ENCODE data around the gene NYAP1. TPM values are rescaled to one million over a fixed set of nuclear protein-coding genes. Genes with fewer than 3 reads are reported as not detected.
"Not testable (repeated sequence)": the region's sequence is repeated elsewhere in the genome, so short reads cannot be mapped to it uniquely, and the experiment has no call there.

Gene NYAP1
- total RNA-seq, result not detected

- Mint-ChIP-seq H3K27me3 (no peaks in the 10 kb centered on the region), H3K4me1 (ENCODE audit: low read depth in 2 of 2) (peaks cover 4 to 10% of the 10 kb centered on the region in 2 donors), H3K36me3 (peaks cover 3% of the 10 kb centered on the region), H3K9me3 (no peaks in the 10 kb centered on the region), H3K27ac (peak within 1 kb of the TSS in 1 of 2 donors; percentile 1), H3K4me3 (peak within 1 kb of the TSS; percentile 87)
- DNase-seq (ENCODE audit: low spot score) (no peak), ATAC-seq (peak; percentile 17 to 19)
These were observed at the start of gene NYAP1 for GRCh38 chr7:100483722-100484672. NYAP1 (plus strand) TSS chr7:100483927; CDS start chr7:100485312, 1,385 bp downstream.

DNA sequence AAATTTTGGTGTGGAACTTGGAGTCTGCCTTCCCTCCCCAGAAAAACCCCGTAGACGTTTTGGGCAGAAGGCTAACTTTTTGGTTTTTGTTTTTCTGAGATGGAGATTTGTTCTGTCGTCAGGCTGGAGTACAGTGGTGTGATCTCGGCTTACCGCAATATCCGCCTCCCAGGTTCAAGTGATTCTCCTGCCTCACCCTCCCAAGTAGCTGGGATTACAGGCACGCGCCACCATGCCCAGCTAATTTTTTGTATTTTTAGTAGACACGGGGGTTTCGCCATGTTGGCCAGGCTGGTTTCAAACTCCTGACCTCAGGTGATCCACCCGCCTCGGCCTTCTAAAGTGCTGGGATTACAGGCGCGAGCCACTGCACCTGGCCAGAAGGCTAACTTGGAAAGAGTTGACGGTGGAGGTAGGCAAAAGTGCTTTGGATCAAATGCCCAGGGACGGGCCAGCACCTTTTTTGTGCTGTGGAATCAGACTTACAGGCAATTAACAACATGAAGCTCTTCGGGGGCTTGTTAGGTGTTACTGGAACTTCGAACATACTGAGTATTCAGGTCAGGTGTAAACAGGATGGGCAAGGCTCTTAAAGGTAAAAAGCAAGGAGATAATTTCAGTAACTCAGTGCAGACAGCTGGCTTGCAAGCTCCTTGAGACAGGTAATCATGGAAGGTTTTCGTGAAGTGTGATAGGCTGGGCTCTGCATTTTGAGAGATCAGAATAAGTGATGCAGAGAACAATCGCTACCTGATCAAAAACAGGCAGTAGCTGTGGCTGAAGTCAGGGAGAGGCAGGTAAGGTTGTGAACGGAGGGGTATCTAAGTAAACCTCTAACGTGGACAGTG is 49.2 kb upstream of the NYAP1 start:
- peaks cover 34 to 39% of the 10 kb centered on the region in 2 donors for H3K4me1 Mint-ChIP-seq (ENCODE audit: low read depth in 2 of 2)

DNA sequence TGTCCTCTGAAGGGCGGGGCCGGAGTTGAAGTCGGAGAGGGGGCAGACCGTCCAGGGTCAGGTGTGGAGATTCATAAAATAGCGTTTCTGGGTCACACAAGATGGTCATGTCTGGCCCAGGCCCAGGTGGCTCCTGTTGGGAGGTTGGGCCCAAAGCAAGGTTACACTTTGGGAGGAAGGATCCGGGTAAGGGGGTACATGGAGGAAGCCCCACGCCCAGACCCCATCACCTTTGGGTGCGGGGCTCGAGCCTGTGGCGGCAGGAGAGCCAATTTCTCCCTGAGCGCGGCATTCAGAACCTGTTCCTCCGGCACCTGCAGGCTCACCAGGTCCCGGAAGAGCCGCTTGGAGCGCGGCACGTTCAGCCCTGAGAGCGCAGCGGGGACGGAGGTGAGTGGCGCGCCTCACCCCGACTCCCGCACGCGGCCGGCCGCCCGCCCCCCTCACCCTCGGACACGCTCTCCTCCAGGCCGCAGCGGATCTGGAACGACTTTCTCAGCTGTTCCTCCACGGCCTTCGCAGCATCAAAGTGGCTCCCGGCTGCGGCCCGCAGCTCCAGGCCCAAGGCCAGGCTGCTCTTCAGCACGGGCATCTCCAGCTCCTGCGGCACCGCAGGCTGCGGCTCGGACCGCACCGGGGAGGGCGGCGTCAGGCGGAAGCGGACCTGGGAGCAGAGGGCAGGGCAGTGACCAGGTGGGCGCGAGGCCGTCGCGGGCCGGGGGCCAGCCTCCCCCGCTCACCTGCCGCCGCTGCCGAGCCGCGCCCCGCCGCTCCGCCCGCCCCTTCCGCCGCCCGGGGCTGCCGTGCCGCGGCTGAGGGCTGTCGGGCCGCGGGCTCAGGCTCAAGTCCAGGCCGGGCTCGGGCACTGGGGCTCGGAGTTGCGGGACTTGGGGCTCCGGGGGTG is 48.1 kb upstream of the NYAP1 start:
- H3K27ac Mint-ChIP-seq, result peak overlapping the region; percentile 89 to 91
- peaks cover 29 to 36% of the 10 kb centered on the region in 2 donors for H3K4me1 Mint-ChIP-seq (ENCODE audit: low read depth in 2 of 2)
- no peaks in the 10 kb centered on the region for H3K9me3 Mint-ChIP-seq
- ATAC-seq, result peak; percentile 57 to 59
- no peaks in the 10 kb centered on the region for H3K27me3 Mint-ChIP-seq
- peak overlapping the region; percentile 97 for H3K4me3 Mint-ChIP-seq
- DNase-seq (ENCODE audit: low spot score), result no peak
- H3K36me3 Mint-ChIP-seq, result peaks cover 14% of the 10 kb centered on the region

More for the DNA sequence above, 49.2 kb upstream of the NYAP1 start:
- no peak for ATAC-seq
- H3K27ac Mint-ChIP-seq, result peak overlapping the region; percentile 87 to 91
- peak overlapping the region; percentile 97 for H3K4me3 Mint-ChIP-seq
- no peak for DNase-seq (ENCODE audit: low spot score)
- peaks cover 15% of the 10 kb centered on the region for H3K36me3 Mint-ChIP-seq
- no peaks in the 10 kb centered on the region for H3K9me3 Mint-ChIP-seq
- H3K27me3 Mint-ChIP-seq, result no peaks in the 10 kb centered on the region

DNA sequence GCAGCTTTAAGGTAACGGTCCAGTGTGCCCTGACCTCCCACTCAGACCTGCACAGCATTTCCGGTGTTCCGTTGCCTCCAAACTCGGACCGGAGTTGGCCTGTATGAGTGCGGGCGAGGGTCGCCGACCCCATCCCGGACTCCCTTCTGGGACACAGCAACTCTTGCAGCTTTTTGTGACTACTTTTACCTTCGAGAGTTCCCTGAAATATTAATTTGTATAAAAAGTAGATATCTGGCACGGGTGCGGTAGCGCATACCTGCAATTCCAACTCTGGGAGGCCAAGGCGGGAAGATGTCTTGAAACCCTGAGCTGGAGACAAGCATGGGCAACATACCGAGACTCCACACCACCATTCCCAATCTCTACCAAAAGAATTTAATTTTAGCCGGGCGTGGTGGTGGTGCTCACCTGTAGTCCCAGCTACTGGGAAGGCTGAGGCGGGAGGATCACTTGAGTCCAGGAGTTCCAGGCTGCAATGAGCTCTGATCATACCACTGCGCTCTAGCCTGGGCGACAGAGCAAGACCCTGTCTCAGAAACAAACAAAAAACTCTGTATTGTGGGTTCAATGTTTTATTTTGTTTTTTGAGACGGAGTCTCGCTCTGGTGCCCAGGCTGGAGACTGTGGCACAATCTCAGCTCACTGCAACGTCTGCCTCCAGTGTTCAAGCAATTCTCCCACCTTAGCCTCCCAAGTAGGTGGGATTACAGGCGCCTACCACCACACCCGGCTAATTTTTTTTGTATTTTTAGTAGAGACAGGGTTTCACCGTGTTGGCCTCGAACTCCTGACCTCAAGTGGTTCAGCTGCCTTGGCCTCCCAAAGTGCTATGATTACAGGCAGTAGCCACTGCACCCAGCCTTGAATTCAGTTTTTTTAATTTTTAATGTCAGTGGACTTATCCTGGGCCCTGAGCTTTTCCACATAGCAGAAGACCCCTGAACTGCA is 46.3 kb upstream of the NYAP1 start:
- Mint-ChIP-seq H3K27ac (no peak overlapping the region), H3K27me3 (no peaks in the 10 kb centered on the region), H3K4me3 (peak overlapping the region; percentile 3), H3K36me3 (peaks cover 11% of the 10 kb centered on the region), H3K4me1 (ENCODE audit: low read depth in 2 of 2) (peaks cover 17 to 24% of the 10 kb centered on the region in 2 donors), H3K9me3 (no peaks in the 10 kb centered on the region)
- ATAC-seq (no peak), DNase-seq (ENCODE audit: low spot score) (no peak)

GRCh38 chr7:100438172-100438571 is 45.6 kb upstream of the NYAP1 start:
- Mint-ChIP-seq H3K27ac (no peak overlapping the region), H3K4me3 (peak overlapping the region; percentile 20), H3K36me3 (peaks cover 9% of the 10 kb centered on the region)

DNA sequence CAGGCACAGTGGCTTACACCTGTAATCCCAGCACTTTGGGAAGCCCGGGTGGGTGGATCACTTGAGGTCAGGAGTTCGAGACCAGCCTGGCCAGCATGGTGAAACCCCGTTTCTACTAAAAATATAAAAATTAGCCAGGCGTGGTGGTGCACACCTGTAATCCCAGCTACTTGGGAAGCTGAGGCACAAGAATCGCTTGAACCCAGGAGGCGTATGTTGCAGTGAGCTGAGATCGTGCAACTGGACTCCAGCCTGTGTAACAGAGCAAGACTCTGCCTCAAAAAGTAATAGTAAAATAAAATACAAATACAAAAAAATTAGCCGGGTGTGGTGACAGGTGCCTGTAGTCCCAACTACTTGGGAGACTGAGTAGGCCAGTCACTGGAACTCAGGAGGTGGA is 45.0 kb upstream of the NYAP1 start:
- not testable (repeated sequence) for H3K36me3 Mint-ChIP-seq; ATAC-seq; H3K9me3 Mint-ChIP-seq; DNase-seq (ENCODE audit: low spot score); H3K4me3 Mint-ChIP-seq; H3K27me3 Mint-ChIP-seq; H3K27ac Mint-ChIP-seq
- peaks cover 12 to 16% of the 10 kb centered on the region in 2 donors for H3K4me1 Mint-ChIP-seq (ENCODE audit: low read depth in 2 of 2)

More at GRCh38 chr7:100438172-100438571, 45.6 kb upstream of the NYAP1 start:
- DNase-seq (ENCODE audit: low spot score), result no peak
- ATAC-seq, result no peak
- Mint-ChIP-seq H3K27me3 (no peaks in the 10 kb centered on the region), H3K4me1 (ENCODE audit: low read depth in 2 of 2) (peaks cover 14 to 20% of the 10 kb centered on the region in 2 donors), H3K9me3 (no peaks in the 10 kb centered on the region)

- not testable (repeated sequence) for H3K4me3 Mint-ChIP-seq; H3K36me3 Mint-ChIP-seq; H3K27ac Mint-ChIP-seq; H3K27me3 Mint-ChIP-seq; ATAC-seq; DNase-seq (ENCODE audit: low spot score); H3K9me3 Mint-ChIP-seq
- H3K4me1 Mint-ChIP-seq (ENCODE audit: low read depth in 2 of 2), result peaks cover 10 to 11% of the 10 kb centered on the region in 2 donors
These were observed 44.5 kb upstream of the NYAP1 start for GRCh38 chr7:100439244-100439643.

- Mint-ChIP-seq H3K27me3 (no peaks in the 10 kb centered on the region), H3K4me1 (ENCODE audit: low read depth in 2 of 2) (no peaks in the 10 kb centered on the region), H3K36me3 (no peaks in the 10 kb centered on the region), H3K9me3 (no peaks in the 10 kb centered on the region), H3K4me3 (no peak overlapping the region), H3K27ac (no peak overlapping the region)
- DNase-seq (ENCODE audit: low spot score), result no peak
- ATAC-seq, result peak in 1 of 2 donors; percentile 24
These were observed 41.8 kb upstream of the NYAP1 start for GRCh38 chr7:100441641-100442535.

- DNase-seq (ENCODE audit: low spot score), result no peak
- H3K27ac Mint-ChIP-seq, result no peak overlapping the region
- ATAC-seq, result no peak
- H3K27me3 Mint-ChIP-seq, result no peaks in the 10 kb centered on the region
- no peaks in the 10 kb centered on the region for H3K9me3 Mint-ChIP-seq
- H3K36me3 Mint-ChIP-seq, result no peaks in the 10 kb centered on the region
- no peak overlapping the region for H3K4me3 Mint-ChIP-seq
- H3K4me1 Mint-ChIP-seq (ENCODE audit: low read depth in 2 of 2), result no peaks in the 10 kb centered on the region
These were observed 40.5 kb upstream of the NYAP1 start for GRCh38 chr7:100443096-100443840.

DNA sequence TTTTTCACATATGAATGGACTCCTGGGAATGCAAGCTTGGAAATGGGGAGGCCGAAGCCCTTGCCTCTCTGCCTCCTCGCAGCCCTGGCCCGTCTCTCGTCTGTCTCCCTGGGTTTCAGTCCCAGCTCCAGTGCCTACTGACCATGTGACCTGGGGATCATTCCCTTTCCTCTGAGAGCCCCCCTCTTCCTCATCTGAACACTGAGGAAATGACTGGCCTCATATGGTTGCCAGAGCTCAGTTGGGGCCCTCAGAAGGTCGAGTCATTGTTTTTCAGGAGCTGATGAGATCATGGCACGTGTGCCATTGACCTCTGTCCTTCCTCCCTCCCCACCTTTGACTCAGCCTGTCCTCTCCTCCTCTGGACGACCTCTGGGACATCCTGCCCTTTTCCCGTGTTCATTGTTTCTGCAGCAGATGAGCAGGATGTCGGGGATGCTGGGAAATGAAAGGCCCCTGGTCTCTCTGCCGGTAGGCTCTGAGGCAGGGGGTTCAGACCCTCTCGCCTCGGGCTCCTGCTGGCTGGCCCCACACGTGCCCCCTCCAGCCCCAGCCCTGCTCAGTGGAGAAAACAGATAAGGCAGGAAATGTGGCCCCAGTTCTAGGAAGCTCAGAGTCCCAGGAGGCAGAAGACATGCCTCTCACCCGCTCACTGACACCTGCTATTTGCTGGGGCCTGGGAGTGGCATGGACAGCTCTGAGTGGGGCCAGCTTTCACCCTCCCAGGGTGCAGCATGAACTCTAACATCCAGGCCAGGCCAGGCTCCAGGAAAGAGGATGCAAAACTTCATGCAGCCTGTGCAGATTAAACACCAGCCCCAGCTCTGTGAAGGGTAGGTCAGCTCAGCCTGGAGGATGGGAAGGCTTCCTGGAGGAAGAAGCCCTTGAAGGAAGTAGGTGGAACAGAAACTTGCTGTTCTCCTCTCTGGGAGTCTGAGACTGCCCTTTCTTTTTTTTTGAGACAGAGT is 39.1 kb upstream of the NYAP1 start:
- Mint-ChIP-seq H3K4me1 (ENCODE audit: low read depth in 2 of 2) (no peaks in the 10 kb centered on the region), H3K27ac (no peak overlapping the region), H3K36me3 (no peaks in the 10 kb centered on the region), H3K9me3 (no peaks in the 10 kb centered on the region), H3K4me3 (no peak overlapping the region), H3K27me3 (no peaks in the 10 kb centered on the region)
- ATAC-seq (peak in 1 of 2 donors; percentile 48), DNase-seq (ENCODE audit: low spot score) (no peak)
